GM12874 (cell line): ENCODE results near the gene ZNF436.

Experiments used
- TF ChIP-seq, protein P1 (sequence below): IDR thresholded peaks from 2 replicates; pipeline ENCODE4 v1.5.1; 2011; ENCODE audit warnings: low read depth, mild to moderate bottlenecking, control low read depth, low read length, moderate library complexity; ENCODE audit not compliant: insufficient read depth

ZNF436 gene

GRCh38 chr1:23357138-23357908 lies 12.3 kb downstream of the ZNF436 start:
- TF ChIP-seq, protein P1, sequence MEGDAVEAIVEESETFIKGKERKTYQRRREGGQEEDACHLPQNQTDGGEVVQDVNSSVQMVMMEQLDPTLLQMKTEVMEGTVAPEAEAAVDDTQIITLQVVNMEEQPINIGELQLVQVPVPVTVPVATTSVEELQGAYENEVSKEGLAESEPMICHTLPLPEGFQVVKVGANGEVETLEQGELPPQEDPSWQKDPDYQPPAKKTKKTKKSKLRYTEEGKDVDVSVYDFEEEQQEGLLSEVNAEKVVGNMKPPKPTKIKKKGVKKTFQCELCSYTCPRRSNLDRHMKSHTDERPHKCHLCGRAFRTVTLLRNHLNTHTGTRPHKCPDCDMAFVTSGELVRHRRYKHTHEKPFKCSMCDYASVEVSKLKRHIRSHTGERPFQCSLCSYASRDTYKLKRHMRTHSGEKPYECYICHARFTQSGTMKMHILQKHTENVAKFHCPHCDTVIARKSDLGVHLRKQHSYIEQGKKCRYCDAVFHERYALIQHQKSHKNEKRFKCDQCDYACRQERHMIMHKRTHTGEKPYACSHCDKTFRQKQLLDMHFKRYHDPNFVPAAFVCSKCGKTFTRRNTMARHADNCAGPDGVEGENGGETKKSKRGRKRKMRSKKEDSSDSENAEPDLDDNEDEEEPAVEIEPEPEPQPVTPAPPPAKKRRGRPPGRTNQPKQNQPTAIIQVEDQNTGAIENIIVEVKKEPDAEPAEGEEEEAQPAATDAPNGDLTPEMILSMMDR = no peak

DNA sequence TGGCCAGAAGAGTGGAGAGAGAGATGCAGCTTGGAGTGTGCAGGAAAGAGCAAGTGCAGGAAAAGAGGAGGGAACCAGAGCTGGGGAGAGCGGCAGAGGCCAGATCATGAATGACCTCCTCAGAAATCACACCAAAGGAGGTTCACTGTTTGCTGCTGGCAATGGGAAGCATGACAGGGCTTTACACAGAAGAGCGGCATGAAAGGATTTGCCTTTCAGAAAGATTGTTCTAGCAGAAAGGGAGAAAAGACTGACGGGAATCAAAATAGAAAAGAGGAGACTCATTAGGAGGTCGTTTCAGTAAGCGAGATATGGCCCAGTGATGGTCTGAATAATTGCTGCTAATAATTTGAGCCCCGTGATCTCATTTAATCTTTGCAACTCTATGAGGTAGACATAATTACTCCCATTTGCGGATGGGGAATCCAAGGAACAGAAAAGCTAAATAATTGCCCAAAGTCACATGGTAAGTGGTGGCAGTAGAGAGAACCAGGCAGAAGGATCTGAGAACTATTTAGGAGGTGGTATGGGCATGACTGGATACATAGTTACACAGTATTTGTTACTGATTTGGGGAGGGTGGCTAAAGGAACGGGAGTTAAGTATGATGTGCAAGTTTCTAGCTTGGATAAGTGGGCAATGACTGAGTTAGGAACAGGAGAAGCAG lies 13.0 kb downstream of the ZNF436 start:
- TF ChIP-seq, protein P1 = no peak

DNA sequence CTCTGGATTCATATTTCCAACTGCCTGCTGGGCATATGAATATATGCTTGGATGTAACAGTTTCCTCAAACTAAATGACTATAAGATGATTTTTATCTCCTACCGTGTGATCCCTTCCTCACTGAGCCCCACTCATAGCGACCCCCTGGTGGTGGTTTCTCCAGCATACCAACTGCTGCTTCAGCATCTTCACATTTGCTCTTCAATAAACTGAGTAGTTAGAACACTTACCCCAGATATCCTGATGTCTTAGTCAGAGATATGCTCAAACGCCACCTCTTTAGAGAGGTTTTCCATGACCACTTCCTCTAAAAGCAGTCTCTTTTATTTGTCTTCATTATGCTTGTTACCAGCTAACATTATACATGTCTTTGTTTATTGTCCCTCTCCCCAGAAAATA lies 15.4 kb downstream of the ZNF436 start:
- TF ChIP-seq, protein P1 = no peak

DNA sequence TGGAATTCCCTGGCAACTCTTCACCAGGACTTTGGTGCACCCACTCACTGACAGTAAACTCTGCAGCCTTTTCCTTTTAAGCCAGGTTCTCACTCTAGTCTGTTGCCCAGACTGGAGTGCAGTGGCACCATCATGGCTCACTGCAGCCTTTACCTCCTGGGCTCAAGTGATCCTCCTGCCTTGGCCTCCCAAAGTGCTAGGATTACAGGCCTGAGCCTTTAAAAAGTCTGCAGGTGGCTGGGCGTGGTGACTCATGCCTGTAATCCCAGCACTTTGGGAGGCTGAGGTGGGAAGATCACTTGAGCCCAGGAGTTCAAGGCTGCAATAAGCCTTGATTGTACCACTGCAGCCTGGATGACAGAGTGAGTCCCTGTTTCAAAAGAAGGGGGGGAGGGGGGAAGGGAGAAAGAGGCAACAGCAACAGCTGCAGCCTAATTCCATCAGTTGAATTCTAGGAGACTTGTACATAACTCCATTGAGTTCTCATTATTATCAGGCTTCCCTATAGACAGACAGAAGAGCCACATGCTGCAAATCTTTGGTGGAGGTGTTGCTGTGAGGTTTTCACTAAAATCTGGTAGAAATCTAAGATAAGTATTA lies 17.4 kb downstream of the ZNF436 start:
- TF ChIP-seq, protein P1 = no peak

DNA sequence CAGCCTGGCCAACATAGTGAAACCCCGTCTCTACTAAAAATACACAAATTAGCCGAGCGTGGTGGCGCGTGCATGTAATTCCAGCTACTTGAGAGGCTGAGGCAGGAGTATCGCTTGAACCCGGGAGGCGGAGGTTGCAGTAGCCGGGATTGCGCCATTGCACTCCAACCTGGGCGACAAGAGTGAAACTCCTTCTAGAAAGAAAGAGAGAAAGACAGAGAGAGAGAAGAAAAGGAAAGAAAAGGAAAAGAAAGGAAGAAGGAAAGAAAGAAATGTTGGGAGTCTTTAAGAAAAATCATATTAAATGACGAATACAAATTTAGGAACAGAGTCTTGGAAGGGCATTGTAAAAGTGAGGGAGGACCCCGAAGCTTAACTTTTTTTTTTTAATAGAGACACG lies 23.7 kb downstream of the ZNF436 start:
- TF ChIP-seq, protein P1 = no peak

- TF ChIP-seq, protein P1 = no peak
Observed at GRCh38 chr1:23344987-23345472, 24.6 kb downstream of the ZNF436 start.

DNA sequence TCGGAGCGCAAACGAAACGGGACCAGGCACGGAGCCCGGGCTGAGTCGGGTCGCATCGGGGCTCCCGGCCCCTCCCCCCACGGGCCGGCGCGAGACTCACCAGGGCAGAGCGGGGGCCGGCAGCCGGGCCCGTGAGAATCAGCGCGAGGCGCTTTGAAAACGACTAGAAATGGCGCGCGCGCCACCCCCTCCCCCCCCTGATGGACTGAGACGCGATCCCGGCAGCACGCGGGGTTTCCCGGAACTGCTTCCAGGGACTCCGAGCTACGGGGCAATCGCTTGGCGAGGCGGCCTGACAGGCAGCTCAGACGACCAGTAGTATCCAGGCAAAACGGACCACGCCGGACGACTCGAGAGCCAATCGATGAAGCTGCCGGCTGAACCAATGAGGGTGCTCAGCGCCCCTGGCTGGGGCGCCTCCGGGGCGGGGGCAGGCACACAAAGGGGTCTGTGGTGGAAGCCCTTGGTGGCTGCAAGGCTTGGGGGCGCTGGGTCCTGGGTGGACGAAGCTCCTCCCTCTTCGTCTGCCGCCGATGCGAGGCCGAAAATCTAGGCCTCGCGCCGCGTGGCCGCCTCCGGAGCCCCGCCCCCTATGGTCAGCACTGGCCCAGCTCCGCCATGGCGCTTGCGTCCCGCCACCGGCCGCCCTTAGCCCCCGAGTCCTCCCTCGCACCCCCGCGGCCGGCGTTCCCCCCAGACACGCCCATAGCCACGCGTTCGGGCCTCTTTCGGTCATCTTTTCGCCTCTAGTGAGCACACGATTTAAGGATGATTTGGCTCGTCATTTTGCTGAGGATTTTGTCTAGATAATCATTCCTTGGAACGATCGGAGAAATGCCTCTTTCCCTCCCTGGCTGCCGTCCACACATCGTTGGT lies 25.3 kb downstream of the ZNF436 start, which contains the start of gene HNRNPR:
HNRNPR (minus strand) TSS at position 174 of the 876 bp plus-strand sequence. CDS start 3,276 bp downstream, outside the sequence.
- TF ChIP-seq, protein P1 = 0 out of 2 replicates have a peak, but pooled peaks have one; percentile 3
